ENCODE data around the gene MAL. TPM values are rescaled to one million over a fixed set of nuclear protein-coding genes. Genes with fewer than 3 reads are reported as not detected.

Gene MAL
- total RNA-seq, 2 experiments from 2014 or later = 50.8 to 52.9 TPM

- no peak overlapping the region for H3K4me3 Mint-ChIP-seq
Measured at GRCh38 chr2:94993176-94994062, 32.1 kb upstream of the MAL start.

GRCh38 chr2:94994063-94994913, 31.2 kb upstream of the MAL start:
- Mint-ChIP-seq H3K4me3 (no peak overlapping the region), H3K27ac (no peak overlapping the region), H3K9me3 (no peaks in the 10 kb centered on the region), H3K4me1 (no peaks in the 10 kb centered on the region), H3K36me3 (no peaks in the 10 kb centered on the region), H3K27me3 (peaks cover 25% of the 10 kb centered on the region)
- DNase-seq = no peak

More at GRCh38 chr2:94993176-94994062, 32.1 kb upstream of the MAL start:
- H3K9me3 Mint-ChIP-seq = no peaks in the 10 kb centered on the region
- no peaks in the 10 kb centered on the region for H3K36me3 Mint-ChIP-seq
- no peak for DNase-seq
- peaks cover 17% of the 10 kb centered on the region for H3K27me3 Mint-ChIP-seq
- no peak overlapping the region for H3K27ac Mint-ChIP-seq
- H3K4me1 Mint-ChIP-seq = no peaks in the 10 kb centered on the region

GRCh38 chr2:94994914-94995552, 30.5 kb upstream of the MAL start:
- Mint-ChIP-seq H3K27ac (no peak overlapping the region), H3K9me3 (no peaks in the 10 kb centered on the region), H3K36me3 (no peaks in the 10 kb centered on the region), H3K4me1 (no peaks in the 10 kb centered on the region), H3K27me3 (peaks cover 28% of the 10 kb centered on the region), H3K4me3 (no peak overlapping the region)
- no peak for DNase-seq

GRCh38 chr2:94995553-94996304, 29.8 kb upstream of the MAL start:
- no peaks in the 10 kb centered on the region for H3K36me3 Mint-ChIP-seq
- H3K9me3 Mint-ChIP-seq = no peaks in the 10 kb centered on the region
- no peak overlapping the region for H3K4me3 Mint-ChIP-seq
- H3K27me3 Mint-ChIP-seq = peaks cover 28% of the 10 kb centered on the region
- no peak overlapping the region for H3K27ac Mint-ChIP-seq
- no peak for DNase-seq
- H3K4me1 Mint-ChIP-seq = no peaks in the 10 kb centered on the region

- Mint-ChIP-seq H3K27me3 (peaks cover 28% of the 10 kb centered on the region), H3K9me3 (no peaks in the 10 kb centered on the region), H3K4me1 (no peaks in the 10 kb centered on the region), H3K27ac (no peak overlapping the region), H3K4me3 (no peak overlapping the region), H3K36me3 (no peaks in the 10 kb centered on the region)
- no peak for DNase-seq
Measured at GRCh38 chr2:94996305-94997100, 29.0 kb upstream of the MAL start.

GRCh38 chr2:94997981-94998930, 27.3 kb upstream of the MAL start:
- no peaks in the 10 kb centered on the region for H3K9me3 Mint-ChIP-seq
- H3K36me3 Mint-ChIP-seq = no peaks in the 10 kb centered on the region
- H3K4me3 Mint-ChIP-seq = no peak overlapping the region
- no peaks in the 10 kb centered on the region for H3K4me1 Mint-ChIP-seq
- peaks cover 28% of the 10 kb centered on the region for H3K27me3 Mint-ChIP-seq
- no peak for DNase-seq
- H3K27ac Mint-ChIP-seq = no peak overlapping the region

GRCh38 chr2:94999431-94999883, 26.1 kb upstream of the MAL start:
- no peak overlapping the region for H3K4me3 Mint-ChIP-seq
- no peak for DNase-seq
- no peaks in the 10 kb centered on the region for H3K36me3 Mint-ChIP-seq
- peaks cover 28% of the 10 kb centered on the region for H3K27me3 Mint-ChIP-seq
- H3K27ac Mint-ChIP-seq = no peak overlapping the region
- H3K9me3 Mint-ChIP-seq = no peaks in the 10 kb centered on the region
- peaks cover 5% of the 10 kb centered on the region for H3K4me1 Mint-ChIP-seq

GRCh38 chr2:95001051-95001562, 24.4 kb upstream of the MAL start:
- Mint-ChIP-seq H3K4me1 (peaks cover 11% of the 10 kb centered on the region), H3K27ac (no peak overlapping the region), H3K36me3 (no peaks in the 10 kb centered on the region), H3K27me3 (peaks cover 27% of the 10 kb centered on the region), H3K4me3 (no peak overlapping the region), H3K9me3 (no peaks in the 10 kb centered on the region)
- no peak for DNase-seq

GRCh38 chr2:95001701-95002100, 23.8 kb upstream of the MAL start:
- no peak for DNase-seq
- Mint-ChIP-seq H3K27me3 (peaks cover 27% of the 10 kb centered on the region), H3K4me3 (no peak overlapping the region), H3K9me3 (no peaks in the 10 kb centered on the region), H3K36me3 (no peaks in the 10 kb centered on the region), H3K27ac (no peak overlapping the region), H3K4me1 (peaks cover 11% of the 10 kb centered on the region)

GRCh38 chr2:95002498-95002897, 23.0 kb upstream of the MAL start:
- H3K27ac Mint-ChIP-seq = no peak overlapping the region

GRCh38 chr2:95004287-95004686, 21.2 kb upstream of the MAL start:
- no peaks in the 10 kb centered on the region for H3K9me3 Mint-ChIP-seq
- H3K4me1 Mint-ChIP-seq = peaks cover 11% of the 10 kb centered on the region
- H3K27me3 Mint-ChIP-seq = peaks cover 7% of the 10 kb centered on the region
- H3K27ac Mint-ChIP-seq = no peak overlapping the region
- H3K4me3 Mint-ChIP-seq = no peak overlapping the region
- no peak for DNase-seq
- no peaks in the 10 kb centered on the region for H3K36me3 Mint-ChIP-seq

More at GRCh38 chr2:95002498-95002897, 23.0 kb upstream of the MAL start:
- no peaks in the 10 kb centered on the region for H3K9me3 Mint-ChIP-seq
- peaks cover 11% of the 10 kb centered on the region for H3K4me1 Mint-ChIP-seq
- DNase-seq = no peak
- peaks cover 20% of the 10 kb centered on the region for H3K27me3 Mint-ChIP-seq
- no peaks in the 10 kb centered on the region for H3K36me3 Mint-ChIP-seq
- H3K4me3 Mint-ChIP-seq = no peak overlapping the region

GRCh38 chr2:95004711-95005110, 20.8 kb upstream of the MAL start:
- no peaks in the 10 kb centered on the region for H3K9me3 Mint-ChIP-seq

GRCh38 chr2:95005726-95006125, 19.8 kb upstream of the MAL start:
- Mint-ChIP-seq H3K9me3 (no peaks in the 10 kb centered on the region), H3K27ac (no peak overlapping the region), H3K4me3 (no peak overlapping the region), H3K4me1 (peaks cover 11% of the 10 kb centered on the region), H3K27me3 (peaks cover 5% of the 10 kb centered on the region), H3K36me3 (no peaks in the 10 kb centered on the region)
- DNase-seq = no peak

More at GRCh38 chr2:95004711-95005110, 20.8 kb upstream of the MAL start:
- Mint-ChIP-seq H3K27ac (no peak overlapping the region), H3K4me3 (no peak overlapping the region), H3K4me1 (peaks cover 11% of the 10 kb centered on the region), H3K27me3 (peaks cover 5% of the 10 kb centered on the region), H3K36me3 (no peaks in the 10 kb centered on the region)
- peak; percentile 24 for DNase-seq
